Osteoblast (primary cell): ENCODE results near the gene STUB1. TPM values are rescaled to one million over a fixed set of nuclear protein-coding genes. Genes with fewer than 3 reads are reported as not detected.

ENCODE experiments used
- DNase-seq: peaks from one replicate; pipeline ENCODE4 v3.0.0; 2011; ENCODE audit warnings: low spot score, mixed read lengths; ENCODE audit not compliant: insufficient read length; ENCODE audit errors: missing footprints
- H2AFZ ChIP-seq: 2 replicates; pipeline ENCODE4 v1.6.0; 2011; ENCODE audit warnings: mild to moderate bottlenecking, low read length
- H3K27ac ChIP-seq: 2 replicates; pipeline ENCODE4 v1.5.1; 2011; ENCODE audit warnings: mild to moderate bottlenecking, low read depth, low read length, moderate library complexity
- H3K27me3 ChIP-seq: 2 replicates; pipeline ENCODE4 v1.6.0; 2012; ENCODE audit warnings: mild to moderate bottlenecking, control low read depth, inconsistent platforms, low read length, moderate library complexity; ENCODE audit not compliant: insufficient read depth
- H3K36me3 ChIP-seq: 2 replicates; pipeline ENCODE4 v1.5.1; 2011; ENCODE audit warnings: mild to moderate bottlenecking, low read length, control low read depth, moderate library complexity; ENCODE audit not compliant: insufficient read depth
- H3K4me1 ChIP-seq: 2 replicates; pipeline ENCODE4 v1.5.1; 2011; ENCODE audit warnings: mild to moderate bottlenecking, low read length, control low read depth, moderate library complexity; ENCODE audit not compliant: insufficient read depth
- H3K4me2 ChIP-seq: 2 replicates; pipeline ENCODE4 v1.6.0; 2011; ENCODE audit warnings: mild to moderate bottlenecking, low read length; ENCODE audit not compliant: insufficient read depth
- H3K4me3 ChIP-seq: fragments of 200-600 bp; sonication (generic); 3 replicates; pipeline ENCODE4 v1.5.1; 2012; ENCODE audit warnings: mild to moderate bottlenecking, low read length, inconsistent platforms; ENCODE audit not compliant: insufficient read depth
- H3K79me2 ChIP-seq: 2 replicates; pipeline ENCODE4 v1.6.0; 2012; ENCODE audit warnings: mild to moderate bottlenecking, low read length, control low read depth, inconsistent platforms; ENCODE audit not compliant: insufficient read depth
- H3K9me3 ChIP-seq: 2 replicates; pipeline ENCODE4 v1.5.1; 2011; ENCODE audit warnings: low read depth, low read length, control low read depth
- H4K20me1 ChIP-seq: 2 replicates; pipeline ENCODE4 v1.6.0; 2012; ENCODE audit warnings: mild to moderate bottlenecking, low read length, control low read depth; ENCODE audit not compliant: insufficient read depth
- total RNA-seq: library from RNA; depleted of rRNA; stranded (reverse); fragments of >200 nt; gene quantifications from 2 replicates; pipeline ENCODE4 v1.2.3, GENCODE V29; 2012
- TF ChIP-seq, protein P1 (sequence below): IDR thresholded peaks from 2 replicates; pipeline ENCODE4 v1.5.1; 2011; ENCODE audit warnings: mild to moderate bottlenecking, low read depth, low read length, moderate library complexity; ENCODE audit errors: extremely low read depth

STUB1 gene
- total RNA-seq, 1 donor: 102 TPM

DNA sequence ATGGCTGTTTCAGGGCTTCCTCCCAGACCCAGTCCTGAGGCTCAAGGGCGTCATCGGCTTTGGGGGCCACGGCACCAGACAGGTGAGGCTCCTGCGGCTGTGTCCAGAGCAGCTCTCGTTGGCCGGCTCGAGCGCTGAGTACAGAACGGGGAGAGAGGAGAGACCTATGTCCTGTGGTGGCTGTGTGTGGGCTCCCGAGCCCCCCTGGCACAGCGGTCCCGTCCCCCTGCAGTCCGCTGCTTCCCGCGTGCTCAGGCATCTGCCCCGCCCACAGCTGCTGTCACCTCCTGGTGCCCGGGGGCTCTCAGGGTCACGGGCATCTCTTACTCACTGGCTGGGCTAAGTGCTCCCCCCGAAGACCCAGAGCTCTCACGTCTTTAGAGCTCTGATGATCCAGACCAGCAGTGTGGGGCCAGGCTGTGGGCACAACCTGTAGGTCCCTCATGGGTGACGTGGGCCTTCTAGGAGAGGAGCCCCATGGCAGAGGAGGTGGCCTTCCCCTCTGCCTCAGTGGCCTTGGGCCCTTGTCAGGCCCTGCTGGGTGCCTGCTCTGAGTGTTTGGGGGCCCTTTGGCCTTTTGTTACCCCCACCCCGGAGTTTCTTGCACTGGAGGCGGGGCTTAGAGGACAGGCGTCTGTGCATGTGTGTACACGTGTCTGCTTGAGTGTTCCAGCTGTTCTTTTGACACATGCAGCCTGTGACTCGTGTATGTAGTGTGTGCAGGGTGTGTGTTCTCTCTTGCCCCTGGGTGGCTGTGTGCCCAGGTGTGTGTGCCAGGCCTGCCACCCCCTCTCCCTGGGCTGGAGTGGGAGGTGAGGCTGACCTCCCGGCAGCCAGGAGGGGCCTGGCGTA lies 27.5 kb upstream of the STUB1 start:
- no peak for DNase-seq
- no peaks in the 10 kb centered on the region for H4K20me1 ChIP-seq
- H3K4me2 ChIP-seq: no peak overlapping the region
- H3K4me1 ChIP-seq: peaks cover 16% of the 10 kb centered on the region
- H3K36me3 ChIP-seq: peaks cover 10% of the 10 kb centered on the region
- H2AFZ ChIP-seq: no peak overlapping the region
- H3K4me3 ChIP-seq: no peak overlapping the region
- TF ChIP-seq, protein P1, sequence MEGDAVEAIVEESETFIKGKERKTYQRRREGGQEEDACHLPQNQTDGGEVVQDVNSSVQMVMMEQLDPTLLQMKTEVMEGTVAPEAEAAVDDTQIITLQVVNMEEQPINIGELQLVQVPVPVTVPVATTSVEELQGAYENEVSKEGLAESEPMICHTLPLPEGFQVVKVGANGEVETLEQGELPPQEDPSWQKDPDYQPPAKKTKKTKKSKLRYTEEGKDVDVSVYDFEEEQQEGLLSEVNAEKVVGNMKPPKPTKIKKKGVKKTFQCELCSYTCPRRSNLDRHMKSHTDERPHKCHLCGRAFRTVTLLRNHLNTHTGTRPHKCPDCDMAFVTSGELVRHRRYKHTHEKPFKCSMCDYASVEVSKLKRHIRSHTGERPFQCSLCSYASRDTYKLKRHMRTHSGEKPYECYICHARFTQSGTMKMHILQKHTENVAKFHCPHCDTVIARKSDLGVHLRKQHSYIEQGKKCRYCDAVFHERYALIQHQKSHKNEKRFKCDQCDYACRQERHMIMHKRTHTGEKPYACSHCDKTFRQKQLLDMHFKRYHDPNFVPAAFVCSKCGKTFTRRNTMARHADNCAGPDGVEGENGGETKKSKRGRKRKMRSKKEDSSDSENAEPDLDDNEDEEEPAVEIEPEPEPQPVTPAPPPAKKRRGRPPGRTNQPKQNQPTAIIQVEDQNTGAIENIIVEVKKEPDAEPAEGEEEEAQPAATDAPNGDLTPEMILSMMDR: no peak
- no peaks in the 10 kb centered on the region for H3K9me3 ChIP-seq
- H3K27me3 ChIP-seq: no peaks in the 10 kb centered on the region
- no peak overlapping the region for H3K27ac ChIP-seq
- H3K79me2 ChIP-seq: peaks cover 18% of the 10 kb centered on the region

DNA sequence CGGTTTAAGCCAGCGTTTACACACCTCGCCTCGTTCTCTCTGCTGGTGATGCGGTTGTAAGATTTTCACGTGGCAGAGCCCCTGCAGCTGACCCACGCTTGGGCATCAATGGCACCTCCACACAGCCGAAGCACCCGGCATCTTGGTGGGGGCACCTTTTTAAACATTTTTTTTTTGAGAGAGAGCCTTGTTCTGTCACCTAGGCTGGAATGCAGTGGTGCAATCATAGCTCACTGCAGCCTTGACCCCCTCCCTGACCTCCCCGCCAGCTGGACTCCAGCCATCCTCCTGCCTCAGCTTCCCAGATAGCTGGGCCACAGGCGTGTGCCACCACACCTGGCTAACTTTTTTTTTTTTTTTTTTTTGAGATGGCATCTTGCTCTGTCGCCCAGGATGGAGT lies 26.2 kb upstream of the STUB1 start:
- H3K4me1 ChIP-seq: peaks cover 4% of the 10 kb centered on the region
- peaks cover 9% of the 10 kb centered on the region for H3K79me2 ChIP-seq
- DNase-seq: no peak
- no peaks in the 10 kb centered on the region for H3K9me3 ChIP-seq
- TF ChIP-seq, protein P1: no peak
- no peak overlapping the region for H2AFZ ChIP-seq
- no peak overlapping the region for H3K4me3 ChIP-seq
- no peaks in the 10 kb centered on the region for H4K20me1 ChIP-seq
- no peak overlapping the region for H3K27ac ChIP-seq
- H3K27me3 ChIP-seq: no peaks in the 10 kb centered on the region
- no peak overlapping the region for H3K4me2 ChIP-seq
- peaks cover 12% of the 10 kb centered on the region for H3K36me3 ChIP-seq

DNA sequence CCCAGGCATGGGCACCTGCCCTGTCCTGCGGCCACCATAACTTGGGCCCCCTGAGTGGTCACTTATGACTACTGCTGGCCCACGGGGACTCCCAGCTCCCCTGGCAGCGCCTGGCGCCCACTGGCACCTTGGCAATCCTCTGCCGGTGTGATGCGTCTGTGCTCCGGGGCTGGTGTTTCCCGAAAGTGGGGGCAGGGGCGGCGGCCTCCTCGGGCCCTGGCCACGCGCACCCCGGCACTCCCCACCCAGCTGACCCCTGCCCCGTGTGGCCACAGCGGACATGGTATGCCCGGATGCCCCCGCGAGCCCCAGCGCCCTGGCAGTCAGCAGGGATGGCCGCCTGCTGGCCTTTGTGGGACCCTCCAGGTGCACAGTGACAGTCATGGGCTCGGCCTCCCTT lies 22.7 kb upstream of the STUB1 start:
- H2AFZ ChIP-seq: no peak overlapping the region
- TF ChIP-seq, protein P1: no peak
- H4K20me1 ChIP-seq: no peaks in the 10 kb centered on the region
- H3K36me3 ChIP-seq: peaks cover 12% of the 10 kb centered on the region
- no peak for DNase-seq
- H3K27ac ChIP-seq: no peak overlapping the region
- H3K79me2 ChIP-seq: no peaks in the 10 kb centered on the region
- H3K4me3 ChIP-seq: no peak overlapping the region
- H3K27me3 ChIP-seq: no peaks in the 10 kb centered on the region
- no peaks in the 10 kb centered on the region for H3K9me3 ChIP-seq
- no peak overlapping the region for H3K4me2 ChIP-seq
- H3K4me1 ChIP-seq: no peaks in the 10 kb centered on the region

DNA sequence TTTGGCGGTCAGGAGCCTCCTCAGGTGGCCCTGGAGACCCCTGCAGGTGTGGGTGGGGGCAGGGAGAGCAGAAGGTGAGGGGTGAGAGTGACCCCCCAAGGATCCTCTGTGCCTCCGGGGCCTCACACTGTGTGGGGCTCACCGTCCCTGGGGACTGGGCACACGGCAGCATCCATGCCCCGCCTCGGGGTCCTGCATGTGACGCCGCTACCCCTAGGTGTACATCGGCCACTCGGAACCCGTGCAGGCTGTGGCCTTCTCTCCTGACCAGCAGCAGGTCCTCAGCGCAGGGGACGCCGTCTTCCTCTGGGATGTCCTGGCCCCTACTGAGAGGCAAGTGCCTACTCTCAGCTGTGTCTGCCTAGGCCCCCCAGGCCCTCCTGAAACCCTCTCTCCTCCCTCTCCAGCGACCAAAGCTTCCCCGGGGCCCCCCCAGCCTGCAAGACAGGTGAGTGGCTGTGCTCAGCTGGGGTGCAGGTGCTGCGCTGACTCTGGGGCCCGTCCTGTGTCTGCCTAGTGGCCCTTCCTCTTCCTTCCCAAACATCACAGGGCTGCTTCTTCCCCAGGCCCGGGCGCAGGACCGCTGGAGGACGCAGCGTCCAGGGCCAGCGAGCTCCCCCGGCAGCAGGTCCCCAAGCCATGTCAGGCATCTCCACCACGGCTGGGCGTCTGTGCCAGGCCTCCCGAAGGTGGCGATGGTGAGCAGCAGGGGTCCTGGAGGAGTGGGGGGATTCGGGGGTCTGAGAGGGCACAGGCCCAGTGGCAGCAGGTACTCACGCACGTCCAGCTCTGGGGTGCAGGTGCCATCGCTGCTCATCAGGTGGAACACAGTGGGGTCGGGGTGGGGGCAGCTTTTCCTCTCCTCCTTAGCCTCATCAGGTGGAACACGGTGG lies 21.3 kb upstream of the STUB1 start:
- TF ChIP-seq, protein P1: no peak

More for the DNA sequence above, 21.3 kb upstream of the STUB1 start:
- Histone ChIP-seq H3K27ac (no peak overlapping the region), H3K4me1 (no peaks in the 10 kb centered on the region), H3K27me3 (no peaks in the 10 kb centered on the region), H3K4me3 (no peak overlapping the region), H3K36me3 (peaks cover 7% of the 10 kb centered on the region), H4K20me1 (no peaks in the 10 kb centered on the region), H3K4me2 (no peak overlapping the region), H3K9me3 (no peaks in the 10 kb centered on the region), H3K79me2 (no peaks in the 10 kb centered on the region), H2AFZ (no peak overlapping the region)
- DNase-seq: no peak
